ENCODE data around the gene IFNA8. TPM values are rescaled to one million over a fixed set of nuclear protein-coding genes. Genes with fewer than 3 reads are reported as not detected.
A peak's percentile ranks its signal among the peaks of the same experiment; 100 is the strongest.

The IFNA8 gene
- total and polyA plus RNA-seq, 4 donors = not detected

GRCh38 chr9:21415493-21416267 lies 6.8 kb downstream of the IFNA8 start:
- WGBS, 2 donors = 80 to 88% methylated on average over 5 of the region's 5 CpGs
- no peak for TF ChIP-seq CTCF (IDR thresholded peaks at IDR 0.05; ENCODE audit: control extremely low read depth, extremely low read depth)
- no peaks in the 10 kb centered on the region for H3K4me1 ChIP-seq (ENCODE audit: control insufficient read depth in 5 of 5, insufficient read depth in 5 of 5, low read length in 5 of 5)
- no peak overlapping the region for H3K4me3 ChIP-seq
- no peaks in the 10 kb centered on the region for H3K9me3 ChIP-seq (ENCODE audit: control insufficient read depth in 4 of 4, insufficient read depth in 3 of 4, low read length in 3 of 4)
- no peak for DNase-seq
- H3K27me3 ChIP-seq (ENCODE audit: control insufficient read depth in 3 of 3, insufficient read depth in 3 of 3, low read length in 2 of 3) = no peaks in the 10 kb centered on the region
- H3K9ac ChIP-seq (ENCODE audit: insufficient read depth in 1 of 2, low read length in 2 of 2) = no peak overlapping the region
- no peaks in the 10 kb centered on the region for H3K36me3 ChIP-seq (ENCODE audit: control insufficient read depth in 4 of 4, insufficient read depth in 4 of 4, low read length in 4 of 4)
- no peak overlapping the region for H3K27ac ChIP-seq (ENCODE audit: low read depth in 1 of 2, low read length in 1 of 2)
- no peak for ATAC-seq (ENCODE audit: insufficient read depth, low FRiP score)

- no peaks in the 10 kb centered on the region for H3K36me3 ChIP-seq (ENCODE audit: control insufficient read depth in 4 of 4, insufficient read depth in 4 of 4, low read length in 4 of 4)
- H3K9me3 ChIP-seq (ENCODE audit: control insufficient read depth in 4 of 4, insufficient read depth in 3 of 4, low read length in 3 of 4) = no peaks in the 10 kb centered on the region
- no peaks in the 10 kb centered on the region for H3K4me1 ChIP-seq (ENCODE audit: control insufficient read depth in 5 of 5, insufficient read depth in 5 of 5, low read length in 5 of 5)
- TF ChIP-seq CTCF (IDR thresholded peaks at IDR 0.05; ENCODE audit: control extremely low read depth, extremely low read depth) = no peak
- no peak overlapping the region for H3K9ac ChIP-seq (ENCODE audit: insufficient read depth in 1 of 2, low read length in 2 of 2)
- ATAC-seq (ENCODE audit: insufficient read depth, low FRiP score) (no peak), DNase-seq (no peak)
- peaks cover 0 to 9% (median 0%) of the 10 kb centered on the region in 3 donors for H3K27me3 ChIP-seq (ENCODE audit: control insufficient read depth in 3 of 3, insufficient read depth in 3 of 3, low read length in 2 of 3)
- no peak overlapping the region for H3K4me3 ChIP-seq
- 59 to 76% methylated on average over 1 of the region's 1 CpG for WGBS, 2 donors
- no peak overlapping the region for H3K27ac ChIP-seq (ENCODE audit: low read depth in 1 of 2, low read length in 1 of 2)
These were observed 19.3 kb downstream of the IFNA8 start for GRCh38 chr9:21428235-21428634.

GRCh38 chr9:21429191-21429590 lies 20.3 kb downstream of the IFNA8 start:
- Histone ChIP-seq H3K9ac (ENCODE audit: insufficient read depth in 1 of 2, low read length in 2 of 2) (no peak overlapping the region), H3K27me3 (ENCODE audit: control insufficient read depth in 3 of 3, insufficient read depth in 3 of 3, low read length in 2 of 3) (peaks cover 0 to 9% (median 0%) of the 10 kb centered on the region in 3 donors), H3K36me3 (ENCODE audit: control insufficient read depth in 4 of 4, insufficient read depth in 4 of 4, low read length in 4 of 4) (no peaks in the 10 kb centered on the region), H3K9me3 (ENCODE audit: control insufficient read depth in 4 of 4, insufficient read depth in 3 of 4, low read length in 3 of 4) (no peaks in the 10 kb centered on the region), H3K4me1 (ENCODE audit: control insufficient read depth in 5 of 5, insufficient read depth in 5 of 5, low read length in 5 of 5) (no peaks in the 10 kb centered on the region), H3K4me3 (no peak overlapping the region), H3K27ac (ENCODE audit: low read depth in 1 of 2, low read length in 1 of 2) (no peak overlapping the region)
- peak in 1 of 3 donors; percentile 12 for DNase-seq
- WGBS, 2 donors = 48 to 56% methylated on average over 2 of the region's 2 CpGs
- no peak for ATAC-seq (ENCODE audit: insufficient read depth, low FRiP score)
- no peak for TF ChIP-seq CTCF (IDR thresholded peaks at IDR 0.05; ENCODE audit: control extremely low read depth, extremely low read depth)
